ENCODE data around the gene TNFRSF18. TPM values are rescaled to one million over a fixed set of nuclear protein-coding genes. Genes with fewer than 3 reads are reported as not detected.

The TNFRSF18 gene
- total and polyA plus RNA-seq, 2 experiments from 2014 or later = 1.1 to 1.5 TPM

GRCh38 chr1:1189111-1189510 lies 17.3 kb downstream of the TNFRSF18 start (continued):
- TF ChIP-seq ZNF462 (CRISPR knock-in tag; IDR thresholded peaks at IDR 0.05) = no peak
- no peak for TF ChIP-seq NANOG (IDR thresholded peaks at IDR 0.05; ENCODE audit: borderline replicate concordance)
- TF ChIP-seq POLR2AphosphoS5 (IDR thresholded peaks at IDR 0.05; ENCODE audit: low read depth) = no peak
- TF ChIP-seq STAT1 (IDR thresholded peaks at IDR 0.05; ENCODE audit: unreplicated experiment) = no peak
- no peak for TF ChIP-seq EZH2phosphoT487 (IDR thresholded peaks at IDR 0.05; ENCODE audit: unreplicated experiment)
- TF ChIP-seq ZNF331 (CRISPR knock-in tag; IDR thresholded peaks at IDR 0.05; ENCODE audit: low read depth) = no peak

- peaks cover 9% of the 10 kb centered on the region; the same call in 2 of the 3 replicates for H3K36me3 Mint-ChIP-seq (ENCODE audit: low read depth)
- no peak overlapping the region for H2AFZ ChIP-seq
- H3K36me3 ChIP-seq (ENCODE audit: insufficient read depth) = no peaks in the 10 kb centered on the region
- H3F3A ChIP-seq (replicated peaks; ENCODE audit: low read depth) = no peaks in the 10 kb centered on the region
- peaks cover 27% of the 10 kb centered on the region for H3K9me3 Mint-ChIP-seq
- DNase-seq (ENCODE audit: low spot score) (no peak), ATAC-seq (no peak)
- H3K27ac Mint-ChIP-seq = no peak overlapping the region
- no peak overlapping the region for H3K4me2 ChIP-seq
- H3K79me2 ChIP-seq (replicated peaks; ENCODE audit: insufficient read depth) = no peaks in the 10 kb centered on the region
- no peak overlapping the region for H3K4me3 ChIP-seq
- no peaks in the 10 kb centered on the region for H3K27me3 ChIP-seq (ENCODE audit: insufficient read depth)
- H3K9me2 ChIP-seq (ENCODE audit: insufficient read depth) = no peaks in the 10 kb centered on the region
- H4K20me1 ChIP-seq (replicated peaks; ENCODE audit: insufficient read depth) = no peaks in the 10 kb centered on the region
- H3K4me3 Mint-ChIP-seq = no peak overlapping the region
- H3K27ac ChIP-seq (ENCODE audit: low read depth) = no peak overlapping the region
- no peaks in the 10 kb centered on the region for H3K4me1 ChIP-seq (ENCODE audit: insufficient read depth)
- H3K4me1 Mint-ChIP-seq = no peaks in the 10 kb centered on the region
- peaks cover 2% of the 10 kb centered on the region for H3K27me3 Mint-ChIP-seq (ENCODE audit: insufficient read depth, low read depth, poor library complexity)
- TF ChIP-seq CREB1 (CRISPR knock-in tag; IDR thresholded peaks at IDR 0.05; ENCODE audit: low read depth) = no peak
- TF ChIP-seq EZH2phosphoT487 (IDR thresholded peaks at IDR 0.05; ENCODE audit: unreplicated experiment) = no peak
- TF ChIP-seq ETS1 (IDR thresholded peaks at IDR 0.05) = no peak
- TF ChIP-seq EZH2 (IDR thresholded peaks at IDR 0.05; ENCODE audit: low read depth, unreplicated experiment) = no peak
- TF ChIP-seq NANOG (IDR thresholded peaks at IDR 0.05; ENCODE audit: borderline replicate concordance) = no peak
- TF ChIP-seq ZNF462 (CRISPR knock-in tag; IDR thresholded peaks at IDR 0.05) = no peak
- TF ChIP-seq STAT1 (IDR thresholded peaks at IDR 0.05; ENCODE audit: unreplicated experiment) = no peak
Observed at GRCh38 chr1:1187938-1188337, 18.5 kb downstream of the TNFRSF18 start.
